HEK293 (cell line): ENCODE results near the gene CNTFR.

ENCODE experiments used
- CTCF ChIA-PET: fragments of 350-600 bp; formaldehyde crosslinking; extraction: SDS; loops from one replicate; lab custom pipeline; 2021; ENCODE audit warnings: antibody characterized with exemption; lab: Yijun Ruan, JAX
- POLR2A ChIA-PET: fragments of 300-600 bp; formaldehyde crosslinking; extraction: SDS; loops from one replicate; lab custom pipeline; 2020; ENCODE audit warnings: antibody characterized with exemption, inconsistent platforms; lab: Yijun Ruan, JAX
- H3K27ac ChIP-seq: fragments of 200-500 bp; sonication (Bioruptor generic); 2 replicates; pipeline ENCODE4 v1.5.1; 2014; ENCODE audit warnings: low read depth, low read length, control low read depth, inconsistent platforms; ENCODE audit errors: extremely low read depth
- H3K36me3 ChIP-seq, 2 experiments: fragments of 200-500 bp in 1 of 2; sonication (Bioruptor generic) in 1 of 2; 1 replicate in 1 of 2; 2 replicates in 1 of 2; pipeline ENCODE4 v1.5.1; 2014 to 2017; ENCODE audit warnings: inconsistent platforms in 2 of 2, low read length in 2 of 2; ENCODE audit not compliant: control insufficient read depth in 2 of 2, insufficient read depth in 1 of 2
- H3K4me1 ChIP-seq: fragments of 200-500 bp; sonication (Bioruptor generic); 2 replicates; pipeline ENCODE4 v1.5.1; 2014; ENCODE audit warnings: mild to moderate bottlenecking, low read length, inconsistent platforms; ENCODE audit not compliant: control insufficient read depth, insufficient read depth
- H3K4me3 ChIP-seq: 2 replicates; pipeline ENCODE4 v1.5.1; 2011; ENCODE audit warnings: low read depth, mild to moderate bottlenecking, control low read depth, low read length, moderate library complexity
- H3K9me3 ChIP-seq: fragments of 200-500 bp; sonication (Bioruptor generic); 2 replicates; pipeline ENCODE4 v1.5.1; 2014; ENCODE audit warnings: low read depth, low read length, inconsistent platforms; ENCODE audit not compliant: control insufficient read depth, insufficient read depth
- MEIS1 ChIP-seq: sonication (generic); formaldehyde crosslinking; IDR thresholded peaks from 2 replicates; pipeline ENCODE4 v1.8.1; 2022; ENCODE audit warnings: missing genetic modification reagents, mild to moderate bottlenecking, borderline replicate concordance
- MZF1 ChIP-seq: fragments of 450-650 bp; formaldehyde crosslinking; IDR thresholded peaks from 2 replicates; pipeline ENCODE4 v1.5.1; 2017; ENCODE audit warnings: missing biosample characterization, missing genetic modification characterization, borderline replicate concordance
- ZFHX2 ChIP-seq: fragments of 450-650 bp; formaldehyde crosslinking; conservative IDR thresholded peaks from 2 replicates; pipeline ENCODE4 v1.5.1; 2016; ENCODE audit warnings: missing biosample characterization, missing genetic modification characterization
- ZNF513 ChIP-seq: fragments of 450-650 bp; IDR thresholded peaks from 2 replicates; pipeline ENCODE4 v1.5.1; 2018; ENCODE audit warnings: missing biosample characterization, missing genetic modification characterization
- ZNF585B ChIP-seq: fragments of 450-650 bp; formaldehyde crosslinking; IDR thresholded peaks from 2 replicates; pipeline ENCODE4 v1.5.1; 2016; ENCODE audit warnings: missing biosample characterization, missing genetic modification characterization
- ZNF701 ChIP-seq: fragments of 450-650 bp; formaldehyde crosslinking; IDR thresholded peaks from 2 replicates; pipeline ENCODE4 v1.5.1; 2016; ENCODE audit warnings: missing biosample characterization, missing genetic modification characterization
- ZNF837 ChIP-seq: fragments of 450-650 bp; formaldehyde crosslinking; IDR thresholded peaks from 2 replicates; pipeline ENCODE4 v1.5.1; 2016; ENCODE audit warnings: missing biosample characterization, missing genetic modification characterization
- TF ChIP-seq, protein P1 (sequence below): fragments of 450-650 bp; formaldehyde crosslinking; IDR thresholded peaks from 2 replicates; pipeline ENCODE4 v1.5.1; 2016; ENCODE audit warnings: missing biosample characterization, missing genetic modification characterization
- TF ChIP-seq, protein P2 (sequence below): fragments of 450-650 bp; formaldehyde crosslinking; IDR thresholded peaks from 2 replicates; pipeline ENCODE4 v1.5.1; 2017; ENCODE audit warnings: missing biosample characterization, missing genetic modification characterization
- TF ChIP-seq, protein P3 (sequence below): fragments of 450-650 bp; formaldehyde crosslinking; IDR thresholded peaks from 2 replicates; pipeline ENCODE4 v1.5.1; 2016; ENCODE audit warnings: missing biosample characterization, missing genetic modification characterization, borderline replicate concordance

The CNTFR gene

DNA sequence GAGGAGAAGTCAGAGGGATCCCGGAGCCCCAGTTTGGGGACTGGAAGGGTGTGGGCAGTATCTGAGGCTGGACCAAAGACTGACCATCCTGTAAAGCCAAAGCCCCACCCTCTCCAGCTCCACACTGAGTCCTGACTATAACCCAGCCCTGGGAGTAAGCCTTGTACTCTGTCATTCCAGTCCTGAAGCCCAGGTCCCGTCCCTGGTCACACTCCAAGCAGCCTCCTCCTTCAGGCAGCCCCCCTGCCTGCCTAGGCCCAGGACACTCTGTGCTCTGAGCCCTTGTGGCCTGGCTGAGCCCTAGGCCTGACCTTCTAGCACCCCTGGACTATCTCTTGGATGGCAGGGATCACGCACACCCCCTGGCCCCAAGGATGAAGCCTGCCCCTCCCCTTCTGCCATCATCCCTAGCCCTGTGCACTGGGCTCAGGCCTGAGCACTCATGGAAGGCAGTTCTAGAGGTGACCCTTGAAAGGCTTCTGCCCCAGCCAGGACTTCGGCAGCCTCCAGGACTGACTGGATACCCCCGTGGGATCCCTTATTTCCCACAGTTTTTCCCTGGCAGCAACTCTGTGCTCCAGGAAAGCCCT lies 38.7 kb downstream of the CNTFR start:
- Histone ChIP-seq H3K36me3 (no peaks in the 10 kb centered on the region), H3K27ac (no peak overlapping the region), H3K4me1 (peaks cover 3% of the 10 kb centered on the region; the same call in 1 of the 2 replicates), H3K9me3 (no peaks in the 10 kb centered on the region), H3K4me3 (no peak overlapping the region)
- TF ChIP-seq, protein P1, sequence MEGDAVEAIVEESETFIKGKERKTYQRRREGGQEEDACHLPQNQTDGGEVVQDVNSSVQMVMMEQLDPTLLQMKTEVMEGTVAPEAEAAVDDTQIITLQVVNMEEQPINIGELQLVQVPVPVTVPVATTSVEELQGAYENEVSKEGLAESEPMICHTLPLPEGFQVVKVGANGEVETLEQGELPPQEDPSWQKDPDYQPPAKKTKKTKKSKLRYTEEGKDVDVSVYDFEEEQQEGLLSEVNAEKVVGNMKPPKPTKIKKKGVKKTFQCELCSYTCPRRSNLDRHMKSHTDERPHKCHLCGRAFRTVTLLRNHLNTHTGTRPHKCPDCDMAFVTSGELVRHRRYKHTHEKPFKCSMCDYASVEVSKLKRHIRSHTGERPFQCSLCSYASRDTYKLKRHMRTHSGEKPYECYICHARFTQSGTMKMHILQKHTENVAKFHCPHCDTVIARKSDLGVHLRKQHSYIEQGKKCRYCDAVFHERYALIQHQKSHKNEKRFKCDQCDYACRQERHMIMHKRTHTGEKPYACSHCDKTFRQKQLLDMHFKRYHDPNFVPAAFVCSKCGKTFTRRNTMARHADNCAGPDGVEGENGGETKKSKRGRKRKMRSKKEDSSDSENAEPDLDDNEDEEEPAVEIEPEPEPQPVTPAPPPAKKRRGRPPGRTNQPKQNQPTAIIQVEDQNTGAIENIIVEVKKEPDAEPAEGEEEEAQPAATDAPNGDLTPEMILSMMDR (tag by site-specific recombination): no peak
- TF ChIP-seq, protein P2, sequence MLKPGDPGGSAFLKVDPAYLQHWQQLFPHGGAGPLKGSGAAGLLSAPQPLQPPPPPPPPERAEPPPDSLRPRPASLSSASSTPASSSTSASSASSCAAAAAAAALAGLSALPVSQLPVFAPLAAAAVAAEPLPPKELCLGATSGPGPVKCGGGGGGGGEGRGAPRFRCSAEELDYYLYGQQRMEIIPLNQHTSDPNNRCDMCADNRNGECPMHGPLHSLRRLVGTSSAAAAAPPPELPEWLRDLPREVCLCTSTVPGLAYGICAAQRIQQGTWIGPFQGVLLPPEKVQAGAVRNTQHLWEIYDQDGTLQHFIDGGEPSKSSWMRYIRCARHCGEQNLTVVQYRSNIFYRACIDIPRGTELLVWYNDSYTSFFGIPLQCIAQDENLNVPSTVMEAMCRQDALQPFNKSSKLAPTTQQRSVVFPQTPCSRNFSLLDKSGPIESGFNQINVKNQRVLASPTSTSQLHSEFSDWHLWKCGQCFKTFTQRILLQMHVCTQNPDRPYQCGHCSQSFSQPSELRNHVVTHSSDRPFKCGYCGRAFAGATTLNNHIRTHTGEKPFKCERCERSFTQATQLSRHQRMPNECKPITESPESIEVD (tag by site-specific recombination): no peak
- CTCF ChIA-PET: interaction anchor here (0.5 to 7.3 kb wide), 7 partner anchors 8 to 1947 kb away, joined by 3 to 101 read pairs (median 3); no protein-coding TSS in a partner anchor
- POLR2A ChIA-PET: interaction anchor here (0.7 kb wide), 1 partner anchor 1159 kb away, joined by 3 read pairs; no protein-coding TSS in a partner anchor

GRCh38 chr9:34550016-34550680 lies 39.4 kb downstream of the CNTFR start:
- no peaks in the 10 kb centered on the region for H3K9me3 ChIP-seq
- peaks cover 3% of the 10 kb centered on the region; the same call in 1 of the 2 replicates for H3K4me1 ChIP-seq
- no peak overlapping the region for H3K4me3 ChIP-seq
- TF ChIP-seq MZF1 (no peak), ZNF837 (no peak), ZFHX2 (tag by site-specific recombination) (peak; percentile 18; the same call in 1 of the 2 replicates)
- no peak overlapping the region for H3K27ac ChIP-seq
- ChIA-PET POLR2A (interaction anchor here (0.7 kb wide), 1 partner anchor 1158 kb away, joined by 3 read pairs; no protein-coding TSS in a partner anchor), CTCF (interaction anchor here (0.5 to 7.3 kb wide), 8 partner anchors 30 to 1948 kb away, joined by 3 to 101 read pairs (median 6); no protein-coding TSS in a partner anchor)
- no peaks in the 10 kb centered on the region for H3K36me3 ChIP-seq

DNA sequence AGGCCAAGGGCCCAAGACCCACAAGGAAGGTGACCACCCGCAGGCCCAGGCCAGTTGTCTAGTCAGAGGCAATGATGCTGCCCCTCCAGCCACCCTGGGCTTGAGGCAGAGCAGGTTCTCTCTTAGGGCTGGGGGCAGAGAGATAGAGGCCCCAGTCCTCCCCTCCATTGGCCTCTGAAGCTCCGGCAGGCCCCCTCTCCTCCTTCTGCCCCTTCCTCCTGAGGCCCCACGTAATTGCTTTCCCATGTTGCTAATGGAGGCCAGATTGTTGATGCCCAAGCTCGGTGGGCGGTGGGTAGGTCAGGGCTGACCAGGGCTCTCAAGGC lies 40.2 kb downstream of the CNTFR start:
- Histone ChIP-seq H3K27ac (no peak overlapping the region), H3K36me3 (no peaks in the 10 kb centered on the region), H3K9me3 (no peaks in the 10 kb centered on the region), H3K4me1 (no peaks in the 10 kb centered on the region; the same call in 1 of the 2 replicates), H3K4me3 (no peak overlapping the region)
- TF ChIP-seq, protein P3, sequence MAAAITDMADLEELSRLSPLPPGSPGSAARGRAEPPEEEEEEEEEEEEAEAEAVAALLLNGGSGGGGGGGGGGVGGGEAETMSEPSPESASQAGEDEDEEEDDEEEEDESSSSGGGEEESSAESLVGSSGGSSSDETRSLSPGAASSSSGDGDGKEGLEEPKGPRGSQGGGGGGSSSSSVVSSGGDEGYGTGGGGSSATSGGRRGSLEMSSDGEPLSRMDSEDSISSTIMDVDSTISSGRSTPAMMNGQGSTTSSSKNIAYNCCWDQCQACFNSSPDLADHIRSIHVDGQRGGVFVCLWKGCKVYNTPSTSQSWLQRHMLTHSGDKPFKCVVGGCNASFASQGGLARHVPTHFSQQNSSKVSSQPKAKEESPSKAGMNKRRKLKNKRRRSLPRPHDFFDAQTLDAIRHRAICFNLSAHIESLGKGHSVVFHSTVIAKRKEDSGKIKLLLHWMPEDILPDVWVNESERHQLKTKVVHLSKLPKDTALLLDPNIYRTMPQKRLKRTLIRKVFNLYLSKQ: no peak
- TF ChIP-seq ZNF701: no peak
- TF ChIP-seq ZNF513: no peak
- TF ChIP-seq MEIS1 (CRISPR knock-in tag): no peak
- TF ChIP-seq ZNF585B (tag by site-specific recombination): no peak
- CTCF ChIA-PET: interaction anchor here (0.7 to 7.3 kb wide), 7 partner anchors 35 to 161 kb away, joined by 4 to 101 read pairs (median 13); no protein-coding TSS in a partner anchor
- POLR2A ChIA-PET: no interaction called here
